Endothelial cell of umbilical vein (primary cell): ENCODE results near the gene BABAM2. TPM values are rescaled to one million over a fixed set of nuclear protein-coding genes. Genes with fewer than 3 reads are reported as not detected.

ENCODE experiments used
- BruUV-seq: library from RNA; stranded (reverse); fragments of 400-500 nt; replicated peaks from 2 replicates; lab custom pipeline; 2021; lab: Mats Ljungman, UMichigan
- CTCF ChIA-PET: fragments of 300-600, 350-600 bp; sonication (Branson Sonifier 250); formaldehyde crosslinking; loops from one replicate; lab custom pipeline; 2021; ENCODE audit warnings: antibody characterized with exemption, inconsistent platforms; lab: Charles Lee
- POLR2A ChIA-PET: fragments of 300-600, 350-600 bp; sonication (Branson Sonifier 250); formaldehyde crosslinking; loops from one replicate; lab custom pipeline; 2021; ENCODE audit warnings: antibody characterized with exemption, inconsistent platforms; lab: Charles Lee
- DNase-seq: peaks from one replicate; pipeline ENCODE4 v3.0.0-alpha.2; 2011; ENCODE audit warnings: low read depth, low spot score
- FAIRE-seq: peaks from 2 replicates; lab custom pipeline; 2011; peaks lifted over from hg19 to GRCh38; lab: Jason Lieb, UNC
- H2AFZ ChIP-seq: 2 replicates; pipeline ENCODE4 v1.6.0; 2012; ENCODE audit warnings: low read depth, low read length, control low read depth, inconsistent platforms
- H3K27ac ChIP-seq: 2 replicates; pipeline ENCODE4 v1.5.1; 2011; ENCODE audit warnings: low read depth, mild to moderate bottlenecking, control low read depth, low read length, moderate library complexity; ENCODE audit not compliant: insufficient read depth
- H3K27me3 ChIP-seq, 2 experiments: 2 replicates each; pipeline versions ENCODE4 v1.6.0 to v1.6.1; 2011; ENCODE audit warnings: low read length in 2 of 2, mixed read lengths in 1 of 2; ENCODE audit not compliant: control insufficient read depth in 2 of 2, insufficient read depth in 2 of 2
- H3K36me3 ChIP-seq, 2 experiments: 2 replicates in 1 of 2; 3 replicates in 1 of 2; pipeline ENCODE4 v1.5.1; 2011; ENCODE audit warnings: low read length in 2 of 2, mild to moderate bottlenecking in 1 of 2, moderate library complexity in 1 of 2; ENCODE audit not compliant: control insufficient read depth in 2 of 2, insufficient read depth in 2 of 2; ENCODE audit errors: extremely low read depth in 1 of 2
- H3K4me1 ChIP-seq: 3 replicates; pipeline ENCODE4 v1.5.1; 2011; ENCODE audit warnings: mild to moderate bottlenecking, low read length; ENCODE audit not compliant: control insufficient read depth, insufficient read depth; ENCODE audit errors: extremely low read depth
- H3K4me2 ChIP-seq: 2 replicates; pipeline ENCODE4 v1.6.1; 2011; ENCODE audit warnings: low read length, control low read depth, mixed read lengths; ENCODE audit not compliant: insufficient read depth
- H3K4me3 ChIP-seq, 3 experiments: fragments of 200-600 bp in 1 of 3; sonication (generic), shearing (Covaris generic) in 1 of 3; replicated peaks in 1 of 3; 2 replicates each; pipeline ENCODE4 v1.5.1; 2011 to 2016; ENCODE audit warnings: control low read depth in 3 of 3, low read length in 3 of 3, mild to moderate bottlenecking in 2 of 3, inconsistent platforms in 1 of 3, low read depth in 1 of 3, moderate library complexity in 1 of 3; ENCODE audit not compliant: insufficient read depth in 1 of 3
- H3K79me2 ChIP-seq: 2 replicates; pipeline ENCODE4 v1.6.0; 2012; ENCODE audit warnings: low read length, inconsistent platforms; ENCODE audit not compliant: control insufficient read depth, insufficient read depth
- H3K9ac ChIP-seq: replicated peaks from 2 replicates; pipeline ENCODE3; 2011; ENCODE audit warnings: low read length, control low read depth; ENCODE audit not compliant: insufficient read depth; ENCODE audit errors: extremely low read depth
- H3K9me1 ChIP-seq: replicated peaks from 3 replicates; pipeline ENCODE4 v1.6.0; 2011; ENCODE audit warnings: mild to moderate bottlenecking, low read length; ENCODE audit not compliant: control insufficient read depth, insufficient read depth; ENCODE audit errors: extremely low read depth
- H3K9me3 ChIP-seq: replicated peaks from 2 replicates; pipeline ENCODE4 v1.5.1; 2012; ENCODE audit warnings: low read length, inconsistent platforms; ENCODE audit not compliant: control insufficient read depth, insufficient read depth
- H4K20me1 ChIP-seq: replicated peaks from 2 replicates; pipeline ENCODE3; 2011; ENCODE audit warnings: mild to moderate bottlenecking, low read length; ENCODE audit not compliant: control insufficient read depth, insufficient read depth; ENCODE audit errors: extremely low read depth
- EZH2 ChIP-seq: IDR thresholded peaks from 2 replicates; pipeline ENCODE4 v1.6.1; 2012; ENCODE audit warnings: borderline replicate concordance, low read depth, mild to moderate bottlenecking, moderate library complexity, low read length, inconsistent platforms; ENCODE audit not compliant: severe bottlenecking
- FOS ChIP-seq: IDR thresholded peaks from 2 replicates; pipeline ENCODE4 v1.6.1; 2011; ENCODE audit warnings: mild to moderate bottlenecking, low read length, moderate library complexity, borderline replicate concordance; ENCODE audit not compliant: insufficient read depth
- GATA2 ChIP-seq: IDR thresholded peaks from 2 replicates; pipeline ENCODE4 v1.7.0; 2011; ENCODE audit warnings: low read depth, mild to moderate bottlenecking, moderate library complexity, mixed read lengths, low read length; ENCODE audit not compliant: insufficient read length, insufficient read depth
- JUN ChIP-seq: IDR thresholded peaks from 2 replicates; pipeline ENCODE4 v1.6.1; 2011; ENCODE audit warnings: borderline replicate concordance, low read depth; ENCODE audit not compliant: insufficient read length, insufficient read depth
- MAX ChIP-seq: IDR thresholded peaks from 2 replicates; pipeline ENCODE4 v1.6.1; 2011; ENCODE audit not compliant: insufficient read depth, insufficient read length
- MYC ChIP-seq: IDR thresholded peaks from one replicate; pipeline ENCODE4 v1.6.1; 2011; ENCODE audit warnings: mild to moderate bottlenecking, low read depth, low read length
- POLR2A ChIP-seq: IDR thresholded peaks from 2 replicates; pipeline ENCODE4 v1.6.1; 2012; ENCODE audit warnings: low read depth, mild to moderate bottlenecking, control low read depth, low read length
- POLR2AphosphoS5 ChIP-seq: IDR thresholded peaks from 2 replicates; pipeline ENCODE4 v1.6.1; 2012; ENCODE audit warnings: low read depth, mild to moderate bottlenecking, control low read depth, low read length, moderate library complexity; ENCODE audit not compliant: insufficient read depth
- dilution Hi-C: fragments of 300-500 bp; cut with MboI; formaldehyde crosslinking; loops from one replicate; pipeline ENCODE4 v1.15.0; 2019; ENCODE audit warnings: low sequenced_read_pairs; ENCODE audit not compliant: extremely low pct_ligation_motif_present
- intact Hi-C: fragments of 100-400 bp; cut with micrococcal nuclease; formaldehyde crosslinking; loops from one replicate; pipeline ENCODE4 v1.10.0; 2022
- polyA plus RNA-seq, 4 experiments: library from polyadenylated mRNA; depleted of rRNA in 3 of 4; stranded (reverse) in 3 of 4; unstranded in 1 of 4; fragments of >200 nt; gene quantifications; 2 replicates each; pipeline versions ENCODE4 v1.2.1 to v1.2.3, GENCODE V29; 2011 to 2012; ENCODE audit warnings: missing spikeins in 1 of 4
- total RNA-seq: library from RNA; stranded (reverse); gene quantifications from 2 replicates; pipeline ENCODE4 v1.2.3, GENCODE V29; 2021
- TF ChIP-seq, protein P1 (sequence below), 2 donors: IDR thresholded peaks; 1 replicate in 1 of 2; 2 replicates in 1 of 2; pipeline ENCODE4 v1.5.1; 2011; ENCODE audit warnings: low read length in 2 of 2, mild to moderate bottlenecking in 2 of 2, moderate library complexity in 2 of 2, control low read depth in 1 of 2, inconsistent platforms in 1 of 2, low read depth in 1 of 2; ENCODE audit not compliant: insufficient read depth in 1 of 2; ENCODE audit errors: extremely low read depth in 1 of 2

The BABAM2 gene
- total and polyA plus RNA-seq, 2 donors (not counting 3 experiments of a cell fraction or from before 2014, with no cell fraction given) = 19.9 to 27.6 TPM

GRCh38 chr2:28137221-28137620 is 246.7 kb downstream of the BABAM2 start:
- Histone ChIP-seq H3K4me2 (no peak overlapping the region), H3K9ac (no peak overlapping the region), H3K4me3 (no peak overlapping the region), H3K27ac (no peak overlapping the region), H3K9me1 (no peaks in the 10 kb centered on the region), H3K36me3 (no peaks in the 10 kb centered on the region), H3K79me2 (no peaks in the 10 kb centered on the region), H4K20me1 (no peaks in the 10 kb centered on the region), H2AFZ (no peak overlapping the region), H3K9me3 (no peaks in the 10 kb centered on the region), H3K27me3 (no peaks in the 10 kb centered on the region), H3K4me1 (no peaks in the 10 kb centered on the region)
- TF ChIP-seq FOS (no peak), MYC (no peak), POLR2AphosphoS5 (no peak), EZH2 (no peak), POLR2A (no peak), MAX (no peak), GATA2 (no peak), JUN (no peak)
- TF ChIP-seq, protein P1, sequence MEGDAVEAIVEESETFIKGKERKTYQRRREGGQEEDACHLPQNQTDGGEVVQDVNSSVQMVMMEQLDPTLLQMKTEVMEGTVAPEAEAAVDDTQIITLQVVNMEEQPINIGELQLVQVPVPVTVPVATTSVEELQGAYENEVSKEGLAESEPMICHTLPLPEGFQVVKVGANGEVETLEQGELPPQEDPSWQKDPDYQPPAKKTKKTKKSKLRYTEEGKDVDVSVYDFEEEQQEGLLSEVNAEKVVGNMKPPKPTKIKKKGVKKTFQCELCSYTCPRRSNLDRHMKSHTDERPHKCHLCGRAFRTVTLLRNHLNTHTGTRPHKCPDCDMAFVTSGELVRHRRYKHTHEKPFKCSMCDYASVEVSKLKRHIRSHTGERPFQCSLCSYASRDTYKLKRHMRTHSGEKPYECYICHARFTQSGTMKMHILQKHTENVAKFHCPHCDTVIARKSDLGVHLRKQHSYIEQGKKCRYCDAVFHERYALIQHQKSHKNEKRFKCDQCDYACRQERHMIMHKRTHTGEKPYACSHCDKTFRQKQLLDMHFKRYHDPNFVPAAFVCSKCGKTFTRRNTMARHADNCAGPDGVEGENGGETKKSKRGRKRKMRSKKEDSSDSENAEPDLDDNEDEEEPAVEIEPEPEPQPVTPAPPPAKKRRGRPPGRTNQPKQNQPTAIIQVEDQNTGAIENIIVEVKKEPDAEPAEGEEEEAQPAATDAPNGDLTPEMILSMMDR (IDR thresholded peaks at IDR 0.05; ENCODE audit: extremely low read depth in 1 of 2, insufficient read depth in 1 of 2, low read depth in 1 of 2, low read length in 2 of 2) = no peak
- ChIA-PET CTCF (interaction anchor here (0.8 to 1.5 kb wide), 4 partner anchors 8 to 20 kb away, joined by 3 to 4 read pairs (median 3); no protein-coding TSS in a partner anchor), POLR2A (no interaction called here)
- DNase-seq (no peak), FAIRE-seq (no peak)
- BruUV-seq = no TSS peak
- intact Hi-C loops (no loop called here), dilution Hi-C loops (no loop called here)
